GM12878 (cell line): Measurements from ENCODE around the gene RGN. TPM values are rescaled to one million over a fixed set of nuclear protein-coding genes. Genes with fewer than 3 reads are reported as not detected.

Source experiments
- ATF7 ChIP-seq: fragments of 450-650 bp; IDR thresholded peaks from 2 replicates; pipeline ENCODE4 v1.6.1; 2016; ENCODE audit warnings: low read depth, mild to moderate bottlenecking
- BACH1 ChIP-seq: fragments of 450-650 bp; IDR thresholded peaks from 2 replicates; pipeline ENCODE4 v1.6.1; 2017; ENCODE audit warnings: mild to moderate bottlenecking, borderline replicate concordance
- CBFB ChIP-seq: IDR thresholded peaks from 2 replicates; pipeline ENCODE4 v1.6.1; 2016; ENCODE audit warnings: antibody characterized with exemption, low read depth
- ESRRA ChIP-seq: IDR thresholded peaks from 2 replicates; pipeline ENCODE4 v1.6.1; 2012; ENCODE audit warnings: mild to moderate bottlenecking, low read length, improper control_type of control experiment
- KLF5 ChIP-seq: fragments of 450-650 bp; IDR thresholded peaks from 2 replicates; pipeline ENCODE4 v1.6.1; 2014; ENCODE audit warnings: mild to moderate bottlenecking; ENCODE audit not compliant: partially characterized antibody
- NFIC ChIP-seq: IDR thresholded peaks from 2 replicates; pipeline ENCODE4 v1.6.1; 2012; ENCODE audit warnings: low read depth, mild to moderate bottlenecking, inconsistent platforms, low read length, moderate library complexity
- NR2F1 ChIP-seq: fragments of 450-650 bp; conservative IDR thresholded peaks from 2 replicates; pipeline ENCODE4 v1.6.1; 2017; ENCODE audit warnings: mild to moderate bottlenecking
- PML ChIP-seq: IDR thresholded peaks from 2 replicates; pipeline ENCODE4 v1.6.1; 2012; ENCODE audit warnings: low read length, inconsistent platforms
- SMC3 ChIP-seq: IDR thresholded peaks from 2 replicates; pipeline ENCODE4 v1.6.1; 2011; ENCODE audit warnings: low read length, improper control_type of control experiment, borderline replicate concordance
- TCF3 ChIP-seq: IDR thresholded peaks from 2 replicates; pipeline ENCODE4 v1.6.1; 2012; ENCODE audit warnings: low read depth, mild to moderate bottlenecking, low read length, borderline replicate concordance; ENCODE audit not compliant: insufficient read depth
- polyA plus RNA-seq, 11 experiments: library from polyadenylated mRNA; depleted of rRNA in 4 of 11; unstranded in 6 of 11; stranded (reverse) in 5 of 11; fragments of >200 nt; fragmentation: Nextera tagmentation in 4 of 11; fragmentation: Illumina TruSeq in 1 of 11; extraction: Ambion mirVana in 4 of 11; extraction: Trizol in 1 of 11; gene quantifications; 1 replicate in 1 of 11; 2 replicates in 10 of 11; pipeline versions ENCODE4 v1.2.1 to v1.2.3, GENCODE V29; 2011 to 2016; ENCODE audit warnings: inconsistent platforms in 2 of 11, missing spikeins in 2 of 11, low read depth in 1 of 11
- total RNA-seq, 4 experiments: library from RNA; depleted of rRNA in 3 of 4; stranded (reverse); fragments of >200 nt in 3 of 4; fragmentation: Illumina TruSeq in 1 of 4; extraction: Trizol in 1 of 4; gene quantifications; 2 replicates each; pipeline versions ENCODE4 v1.2.1 to v1.2.3, GENCODE V29; 2013 to 2021
- TF ChIP-seq, protein P1 (sequence below): fragments of 450-650 bp; formaldehyde crosslinking; IDR thresholded peaks from 2 replicates; pipeline ENCODE4 v1.4.0; 2022; ENCODE audit warnings: mild to moderate bottlenecking, moderate library complexity
- TF ChIP-seq, protein P2 (sequence below): fragments of 450-650 bp; IDR thresholded peaks from 2 replicates; pipeline ENCODE4 v1.6.1; 2016; ENCODE audit warnings: mild to moderate bottlenecking, moderate library complexity, borderline replicate concordance
- TF ChIP-seq, protein P3 (sequence below): IDR thresholded peaks from 2 replicates; pipeline ENCODE4 v1.6.1; 2011; ENCODE audit warnings: mild to moderate bottlenecking, low read depth, low read length, moderate library complexity; ENCODE audit not compliant: insufficient replicate concordance
- TF ChIP-seq, protein P4 (sequence below): IDR thresholded peaks from 2 replicates; pipeline ENCODE4 v1.6.1; 2011; ENCODE audit warnings: borderline replicate concordance, low read depth, mild to moderate bottlenecking, moderate library complexity, low read length; ENCODE audit not compliant: insufficient read depth, poor library complexity, severe bottlenecking
- TF ChIP-seq, protein P5 (sequence below): fragments of 450-650 bp; formaldehyde crosslinking; IDR thresholded peaks from 2 replicates; pipeline ENCODE4 v1.5.0; 2022; ENCODE audit warnings: mild to moderate bottlenecking, missing genetic modification characterization

The RGN gene
- total and polyA plus RNA-seq, 10 of the 15 experiments (the other 5 are each of a cell fraction or from before 2014, with no cell fraction given) = 0.15 TPM; not detected in 9

DNA sequence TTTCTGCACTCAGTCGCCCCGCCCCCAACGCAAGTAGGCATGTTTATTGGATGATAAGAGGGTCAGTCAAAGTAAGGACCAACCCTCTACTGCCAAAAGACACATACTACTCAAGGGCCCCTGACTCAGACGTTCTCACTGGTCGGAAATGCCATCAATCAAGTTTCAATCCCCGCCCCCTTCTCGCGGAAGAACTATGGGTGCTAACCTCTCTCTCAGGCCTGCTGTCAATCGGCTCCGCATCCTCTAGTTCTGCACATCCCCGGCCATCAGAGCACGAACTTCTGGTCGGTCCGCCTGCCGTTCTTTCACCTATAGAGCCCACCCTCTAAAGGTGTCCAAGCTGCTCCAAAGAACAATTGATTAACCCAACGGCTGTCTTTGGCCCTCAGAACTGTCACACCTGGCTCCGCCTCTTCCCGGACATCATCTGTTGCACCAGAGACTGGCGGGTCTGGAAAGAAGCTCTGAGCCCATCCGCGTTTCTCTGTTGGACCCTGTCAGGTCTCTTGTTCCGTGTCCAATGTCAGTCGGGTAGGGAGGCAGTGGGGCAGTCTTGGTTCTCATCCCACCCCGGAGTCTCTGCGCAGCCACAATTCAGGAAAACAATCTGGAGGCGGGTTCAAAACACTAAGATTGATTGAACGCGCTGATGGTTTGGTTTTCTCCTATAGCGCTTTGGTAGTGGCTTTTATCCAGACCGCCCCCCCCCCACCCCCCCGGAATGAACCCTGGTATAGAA, 51.1 kb downstream of the RGN start (continued):
- TF ChIP-seq, protein P1, sequence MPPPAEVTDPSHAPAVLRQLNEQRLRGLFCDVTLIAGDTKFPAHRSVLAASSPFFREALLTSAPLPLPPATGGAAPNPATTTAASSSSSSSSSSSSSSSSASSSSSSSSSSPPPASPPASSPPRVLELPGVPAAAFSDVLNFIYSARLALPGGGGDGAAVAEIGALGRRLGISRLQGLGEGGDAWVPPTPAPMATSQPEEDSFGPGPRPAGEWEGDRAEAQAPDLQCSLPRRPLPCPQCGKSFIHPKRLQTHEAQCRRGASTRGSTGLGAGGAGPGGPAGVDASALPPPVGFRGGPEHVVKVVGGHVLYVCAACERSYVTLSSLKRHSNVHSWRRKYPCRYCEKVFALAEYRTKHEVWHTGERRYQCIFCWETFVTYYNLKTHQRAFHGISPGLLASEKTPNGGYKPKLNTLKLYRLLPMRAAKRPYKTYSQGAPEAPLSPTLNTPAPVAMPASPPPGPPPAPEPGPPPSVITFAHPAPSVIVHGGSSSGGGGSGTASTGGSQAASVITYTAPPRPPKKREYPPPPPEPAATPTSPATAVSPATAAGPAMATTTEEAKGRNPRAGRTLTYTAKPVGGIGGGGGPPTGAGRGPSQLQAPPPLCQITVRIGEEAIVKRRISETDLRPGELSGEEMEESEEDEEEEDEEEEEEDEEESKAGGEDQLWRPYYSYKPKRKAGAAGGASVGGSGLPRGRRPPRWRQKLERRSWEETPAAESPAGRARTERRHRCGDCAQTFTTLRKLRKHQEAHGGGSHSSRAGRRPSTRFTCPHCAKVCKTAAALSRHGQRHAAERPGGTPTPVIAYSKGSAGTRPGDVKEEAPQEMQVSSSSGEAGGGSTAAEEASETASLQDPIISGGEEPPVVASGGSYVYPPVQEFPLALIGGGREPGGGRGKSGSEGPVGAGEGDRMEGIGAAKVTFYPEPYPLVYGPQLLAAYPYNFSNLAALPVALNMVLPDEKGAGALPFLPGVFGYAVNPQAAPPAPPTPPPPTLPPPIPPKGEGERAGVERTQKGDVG (CRISPR knock-in tag) = no peak
- TF ChIP-seq NR2F1 (no peak), CBFB (0 out of 2 replicates have a peak, but pooled peaks have one; percentile 29), TCF3 (no peak), ESRRA (no peak), NFIC (no peak), KLF5 (peak; percentile 62), ATF7 (peak; percentile 60), SMC3 (no peak), PML (peak; percentile 78), BACH1 (no peak)
- TF ChIP-seq, protein P2, sequence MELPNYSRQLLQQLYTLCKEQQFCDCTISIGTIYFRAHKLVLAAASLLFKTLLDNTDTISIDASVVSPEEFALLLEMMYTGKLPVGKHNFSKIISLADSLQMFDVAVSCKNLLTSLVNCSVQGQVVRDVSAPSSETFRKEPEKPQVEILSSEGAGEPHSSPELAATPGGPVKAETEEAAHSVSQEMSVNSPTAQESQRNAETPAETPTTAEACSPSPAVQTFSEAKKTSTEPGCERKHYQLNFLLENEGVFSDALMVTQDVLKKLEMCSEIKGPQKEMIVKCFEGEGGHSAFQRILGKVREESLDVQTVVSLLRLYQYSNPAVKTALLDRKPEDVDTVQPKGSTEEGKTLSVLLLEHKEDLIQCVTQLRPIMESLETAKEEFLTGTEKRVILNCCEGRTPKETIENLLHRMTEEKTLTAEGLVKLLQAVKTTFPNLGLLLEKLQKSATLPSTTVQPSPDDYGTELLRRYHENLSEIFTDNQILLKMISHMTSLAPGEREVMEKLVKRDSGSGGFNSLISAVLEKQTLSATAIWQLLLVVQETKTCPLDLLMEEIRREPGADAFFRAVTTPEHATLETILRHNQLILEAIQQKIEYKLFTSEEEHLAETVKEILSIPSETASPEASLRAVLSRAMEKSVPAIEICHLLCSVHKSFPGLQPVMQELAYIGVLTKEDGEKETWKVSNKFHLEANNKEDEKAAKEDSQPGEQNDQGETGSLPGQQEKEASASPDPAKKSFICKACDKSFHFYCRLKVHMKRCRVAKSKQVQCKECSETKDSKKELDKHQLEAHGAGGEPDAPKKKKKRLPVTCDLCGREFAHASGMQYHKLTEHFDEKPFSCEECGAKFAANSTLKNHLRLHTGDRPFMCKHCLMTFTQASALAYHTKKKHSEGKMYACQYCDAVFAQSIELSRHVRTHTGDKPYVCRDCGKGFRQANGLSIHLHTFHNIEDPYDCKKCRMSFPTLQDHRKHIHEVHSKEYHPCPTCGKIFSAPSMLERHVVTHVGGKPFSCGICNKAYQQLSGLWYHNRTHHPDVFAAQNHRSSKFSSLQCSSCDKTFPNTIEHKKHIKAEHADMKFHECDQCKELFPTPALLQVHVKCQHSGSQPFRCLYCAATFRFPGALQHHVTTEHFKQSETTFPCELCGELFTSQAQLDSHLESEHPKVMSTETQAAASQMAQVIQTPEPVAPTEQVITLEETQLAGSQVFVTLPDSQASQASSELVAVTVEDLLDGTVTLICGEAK = peak; percentile 72; the same call in 1 of the 2 replicates
- TF ChIP-seq, protein P3, sequence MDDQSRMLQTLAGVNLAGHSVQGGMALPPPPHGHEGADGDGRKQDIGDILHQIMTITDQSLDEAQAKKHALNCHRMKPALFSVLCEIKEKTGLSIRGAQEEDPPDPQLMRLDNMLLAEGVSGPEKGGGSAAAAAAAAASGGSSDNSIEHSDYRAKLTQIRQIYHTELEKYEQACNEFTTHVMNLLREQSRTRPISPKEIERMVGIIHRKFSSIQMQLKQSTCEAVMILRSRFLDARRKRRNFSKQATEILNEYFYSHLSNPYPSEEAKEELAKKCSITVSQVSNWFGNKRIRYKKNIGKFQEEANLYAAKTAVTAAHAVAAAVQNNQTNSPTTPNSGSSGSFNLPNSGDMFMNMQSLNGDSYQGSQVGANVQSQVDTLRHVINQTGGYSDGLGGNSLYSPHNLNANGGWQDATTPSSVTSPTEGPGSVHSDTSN = peak; percentile 98
- TF ChIP-seq, protein P4, sequence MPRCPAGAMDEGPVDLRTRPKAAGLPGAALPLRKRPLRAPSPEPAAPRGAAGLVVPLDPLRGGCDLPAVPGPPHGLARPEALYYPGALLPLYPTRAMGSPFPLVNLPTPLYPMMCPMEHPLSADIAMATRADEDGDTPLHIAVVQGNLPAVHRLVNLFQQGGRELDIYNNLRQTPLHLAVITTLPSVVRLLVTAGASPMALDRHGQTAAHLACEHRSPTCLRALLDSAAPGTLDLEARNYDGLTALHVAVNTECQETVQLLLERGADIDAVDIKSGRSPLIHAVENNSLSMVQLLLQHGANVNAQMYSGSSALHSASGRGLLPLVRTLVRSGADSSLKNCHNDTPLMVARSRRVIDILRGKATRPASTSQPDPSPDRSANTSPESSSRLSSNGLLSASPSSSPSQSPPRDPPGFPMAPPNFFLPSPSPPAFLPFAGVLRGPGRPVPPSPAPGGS = no peak
- TF ChIP-seq, protein P5, sequence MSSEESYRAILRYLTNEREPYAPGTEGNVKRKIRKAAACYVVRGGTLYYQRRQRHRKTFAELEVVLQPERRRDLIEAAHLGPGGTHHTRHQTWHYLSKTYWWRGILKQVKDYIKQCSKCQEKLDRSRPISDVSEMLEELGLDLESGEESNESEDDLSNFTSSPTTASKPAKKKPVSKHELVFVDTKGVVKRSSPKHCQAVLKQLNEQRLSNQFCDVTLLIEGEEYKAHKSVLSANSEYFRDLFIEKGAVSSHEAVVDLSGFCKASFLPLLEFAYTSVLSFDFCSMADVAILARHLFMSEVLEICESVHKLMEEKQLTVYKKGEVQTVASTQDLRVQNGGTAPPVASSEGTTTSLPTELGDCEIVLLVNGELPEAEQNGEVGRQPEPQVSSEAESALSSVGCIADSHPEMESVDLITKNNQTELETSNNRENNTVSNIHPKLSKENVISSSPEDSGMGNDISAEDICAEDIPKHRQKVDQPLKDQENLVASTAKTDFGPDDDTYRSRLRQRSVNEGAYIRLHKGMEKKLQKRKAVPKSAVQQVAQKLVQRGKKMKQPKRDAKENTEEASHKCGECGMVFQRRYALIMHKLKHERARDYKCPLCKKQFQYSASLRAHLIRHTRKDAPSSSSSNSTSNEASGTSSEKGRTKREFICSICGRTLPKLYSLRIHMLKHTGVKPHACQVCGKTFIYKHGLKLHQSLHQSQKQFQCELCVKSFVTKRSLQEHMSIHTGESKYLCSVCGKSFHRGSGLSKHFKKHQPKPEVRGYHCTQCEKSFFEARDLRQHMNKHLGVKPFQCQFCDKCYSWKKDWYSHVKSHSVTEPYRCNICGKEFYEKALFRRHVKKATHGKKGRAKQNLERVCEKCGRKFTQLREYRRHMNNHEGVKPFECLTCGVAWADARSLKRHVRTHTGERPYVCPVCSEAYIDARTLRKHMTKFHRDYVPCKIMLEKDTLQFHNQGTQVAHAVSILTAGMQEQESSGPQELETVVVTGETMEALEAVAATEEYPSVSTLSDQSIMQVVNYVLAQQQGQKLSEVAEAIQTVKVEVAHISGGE (CRISPR knock-in tag) = no peak
